Prostate gland (tissue), 2 donors: ENCODE data around the gene C1orf226. TPM values are rescaled to one million over a fixed set of nuclear protein-coding genes. Genes with fewer than 3 reads are reported as not detected.
A peak's percentile ranks its signal among the peaks of the same experiment; 100 is the strongest.
"Not testable (repeated sequence)": the region's sequence is repeated elsewhere in the genome, so short reads cannot be mapped to it uniquely, and the experiment has no call there.

Source experiments
- DNase-seq: peaks from one replicate; pipeline ENCODE4 v3.0.0-alpha.2; 2019; ENCODE audit warnings: low spot score
- H3K27ac ChIP-seq, 2 donors: fragments of 200-600 bp; sonication (generic); 2 replicates each; pipeline ENCODE4 v1.5.1; 2017 to 2019
- H3K27me3 ChIP-seq: fragments of 200-600 bp; sonication (generic); replicated peaks from 2 replicates; pipeline ENCODE4 v1.5.1; 2019; ENCODE audit not compliant: insufficient read depth
- H3K36me3 ChIP-seq, 2 donors: fragments of 200-600 bp; sonication (generic); 1 replicate in 1 of 2; 2 replicates in 1 of 2; pipeline versions ENCODE4 v1.5.1 to v1.8.1; 2017 to 2019
- H3K4me1 ChIP-seq: fragments of 200-600 bp; sonication (generic); replicated peaks from 2 replicates; pipeline ENCODE4 v1.5.1; 2019
- H3K4me3 ChIP-seq, 2 donors: fragments of 200-600 bp; sonication (generic); 2 replicates each; pipeline ENCODE4 v1.5.1; 2017 to 2019
- H3K9me3 ChIP-seq: fragments of 200-600 bp; sonication (generic); 2 replicates; pipeline ENCODE4 v1.5.1; 2017
- POLR2A ChIP-seq: fragments of 450-650 bp; IDR thresholded peaks from one replicate; pipeline ENCODE4 v1.6.1; 2016; ENCODE audit warnings: antibody characterized with exemption, mild to moderate bottlenecking
- POLR2AphosphoS5 ChIP-seq: sonication (generic); formaldehyde crosslinking; IDR thresholded peaks from one replicate; pipeline ENCODE4 v1.6.1; 2017; ENCODE audit warnings: antibody characterized with exemption
- WGBS: methylation state at CpG from one replicate; pipeline ENCODE4 v1.1.5; 2018; 5-methylcytosine and 5-hydroxymethylcytosine counted together
- intact Hi-C: fragments of 100-400 bp; cut with DNase I; formaldehyde crosslinking; loops from one replicate; pipeline ENCODE4 v1.14.2; 2022
- total RNA-seq, 2 donors: library from RNA; depleted of rRNA; stranded (reverse); fragments of >200 nt; gene quantifications; one replicate each; pipeline ENCODE4 v1.1.0, GENCODE V29; 2016
- TF ChIP-seq, protein P1 (sequence below), 4 experiments: fragments of 200-600 bp in 2 of 4; fragments of 450-650 bp in 2 of 4; sonication (generic) in 2 of 4; IDR thresholded peaks; 1 replicate in 3 of 4; 2 replicates in 1 of 4; pipeline ENCODE4 v1.5.1; 2016 to 2019; ENCODE audit warnings: antibody characterized with exemption in 4 of 4, mild to moderate bottlenecking in 2 of 4, moderate library complexity in 2 of 4

Gene C1orf226
- total RNA-seq, 2 donors from 2014 or later = 5.2 to 22.1 TPM

- Histone ChIP-seq H3K4me1 (no peaks in the 10 kb centered on the region), H3K9me3 (no peaks in the 10 kb centered on the region), H3K27me3 (no peaks in the 10 kb centered on the region), H3K4me3 (no peak overlapping the region), H3K27ac (no peak overlapping the region), H3K36me3 (no peaks in the 10 kb centered on the region)
- intact Hi-C loops = loop anchor here (10.0 kb wide), 1 partner anchor 953 kb away; no protein-coding TSS in a partner anchor
- TF ChIP-seq POLR2AphosphoS5 (no peak), POLR2A (no peak)
- TF ChIP-seq, protein P1, sequence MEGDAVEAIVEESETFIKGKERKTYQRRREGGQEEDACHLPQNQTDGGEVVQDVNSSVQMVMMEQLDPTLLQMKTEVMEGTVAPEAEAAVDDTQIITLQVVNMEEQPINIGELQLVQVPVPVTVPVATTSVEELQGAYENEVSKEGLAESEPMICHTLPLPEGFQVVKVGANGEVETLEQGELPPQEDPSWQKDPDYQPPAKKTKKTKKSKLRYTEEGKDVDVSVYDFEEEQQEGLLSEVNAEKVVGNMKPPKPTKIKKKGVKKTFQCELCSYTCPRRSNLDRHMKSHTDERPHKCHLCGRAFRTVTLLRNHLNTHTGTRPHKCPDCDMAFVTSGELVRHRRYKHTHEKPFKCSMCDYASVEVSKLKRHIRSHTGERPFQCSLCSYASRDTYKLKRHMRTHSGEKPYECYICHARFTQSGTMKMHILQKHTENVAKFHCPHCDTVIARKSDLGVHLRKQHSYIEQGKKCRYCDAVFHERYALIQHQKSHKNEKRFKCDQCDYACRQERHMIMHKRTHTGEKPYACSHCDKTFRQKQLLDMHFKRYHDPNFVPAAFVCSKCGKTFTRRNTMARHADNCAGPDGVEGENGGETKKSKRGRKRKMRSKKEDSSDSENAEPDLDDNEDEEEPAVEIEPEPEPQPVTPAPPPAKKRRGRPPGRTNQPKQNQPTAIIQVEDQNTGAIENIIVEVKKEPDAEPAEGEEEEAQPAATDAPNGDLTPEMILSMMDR (IDR thresholded peaks at IDR 0.05) = no peak
- DNase-seq = no peak
- WGBS = 88% methylated on average over 6 of the region's 6 CpGs
These were observed 30.2 kb upstream of the C1orf226 start for GRCh38 chr1:162351246-162351842.

- not testable (repeated sequence) for H3K27ac ChIP-seq, H3K36me3 ChIP-seq, H3K27me3 ChIP-seq, H3K9me3 ChIP-seq, DNase-seq, H3K4me3 ChIP-seq, H3K4me1 ChIP-seq
- 93% methylated on average over 3 of the region's 4 CpGs for WGBS
- intact Hi-C loops = loop anchor here (10.0 kb wide), 1 partner anchor 953 kb away; no protein-coding TSS in a partner anchor
These were observed 29.7 kb upstream of the C1orf226 start for GRCh38 chr1:162351874-162352273.

GRCh38 chr1:162353078-162353477 lies 28.4 kb upstream of the C1orf226 start:
- intact Hi-C loops = loop anchor here (10.0 kb wide), 1 partner anchor 952 kb away; no protein-coding TSS in a partner anchor
- Histone ChIP-seq H3K9me3 (no peaks in the 10 kb centered on the region), H3K27me3 (no peaks in the 10 kb centered on the region), H3K27ac (peak overlapping the region in 1 of 2 donors; percentile 26), H3K36me3 (no peaks in the 10 kb centered on the region), H3K4me3 (no peak overlapping the region), H3K4me1 (no peaks in the 10 kb centered on the region)
- no peak for TF ChIP-seq POLR2AphosphoS5
- TF ChIP-seq POLR2A = no peak
- TF ChIP-seq, protein P1 (IDR thresholded peaks at IDR 0.05) = no peak
- DNase-seq = no peak
- WGBS = 91% methylated on average over 9 of the region's 9 CpGs

GRCh38 chr1:162353702-162354101 lies 27.8 kb upstream of the C1orf226 start:
- Histone ChIP-seq H3K27me3 (no peaks in the 10 kb centered on the region), H3K9me3 (no peaks in the 10 kb centered on the region), H3K4me3 (no peak overlapping the region), H3K36me3 (no peaks in the 10 kb centered on the region), H3K4me1 (no peaks in the 10 kb centered on the region), H3K27ac (peak overlapping the region in 1 of 2 donors; percentile 26)
- intact Hi-C loops = loop anchor here (10.0 kb wide), 1 partner anchor 951 kb away; no protein-coding TSS in a partner anchor
- no peak for DNase-seq
- WGBS = 66% methylated on average over 5 of the region's 5 CpGs
- peak; percentile 59 for TF ChIP-seq POLR2AphosphoS5
- TF ChIP-seq, protein P1 (IDR thresholded peaks at IDR 0.05) = no peak

GRCh38 chr1:162357681-162358266 lies 23.8 kb upstream of the C1orf226 start:
- WGBS = 53% methylated on average over 5 of the region's 5 CpGs
- intact Hi-C loops = loop anchor here (10.0 kb wide), 1 partner anchor 947 kb away; no protein-coding TSS in a partner anchor
- Histone ChIP-seq H3K27ac (no peak overlapping the region), H3K4me1 (no peaks in the 10 kb centered on the region), H3K36me3 (no peaks in the 10 kb centered on the region), H3K4me3 (no peak overlapping the region), H3K9me3 (no peaks in the 10 kb centered on the region), H3K27me3 (no peaks in the 10 kb centered on the region)
- no peak for DNase-seq
- TF ChIP-seq POLR2AphosphoS5 = no peak
- TF ChIP-seq, protein P1 (IDR thresholded peaks at IDR 0.05) = peak in 1 of 4 experiments; percentile 43
- no peak for TF ChIP-seq POLR2A
